ENCODE results near the gene CCDC171. TPM values are rescaled to one million over a fixed set of nuclear protein-coding genes. Genes with fewer than 3 reads are reported as not detected.

The CCDC171 gene
- total RNA-seq, 1 experiment from 2014 or later: 2.6 TPM

GRCh38 chr9:16000811-16001210, 448.0 kb downstream of the CCDC171 start:
- ChIA-PET CTCF (no interaction called here), POLR2A (no interaction called here), RAD21 (ENCODE audit: low non-redundant PET in 1 of 2, low total read pairs in 2 of 2, uncharacterized antibody in 2 of 2, unreplicated experiment in 2 of 2) (no interaction called here)
- Histone ChIP-seq H3K9me3 (ENCODE audit: control insufficient read depth in 1 of 2, insufficient read depth in 1 of 2, low read depth in 1 of 2, low read length in 2 of 2) (no peaks in the 10 kb centered on the region), H3K9me2 (ENCODE audit: insufficient read depth) (no peaks in the 10 kb centered on the region), H3K79me2 (ENCODE audit: insufficient read depth, low read length) (no peaks in the 10 kb centered on the region), H4K20me1 (ENCODE audit: insufficient read depth) (no peaks in the 10 kb centered on the region), H3K4me1 (ENCODE audit: control insufficient read depth in 1 of 2, insufficient read depth in 2 of 2, low read length in 2 of 2) (peaks cover 0 to 25% of the 10 kb centered on the region in 2 experiments; a peak in 2 of 4 replicates), H3K27ac (ENCODE audit: low read depth, low read length) (no peak overlapping the region), H3K4me3 (replicated peaks in 1 of 2; ENCODE audit: low read depth in 1 of 2, low read length in 2 of 2) (no peak overlapping the region), H3K4me2 (ENCODE audit: low read length) (no peak overlapping the region), H3K27me3 (ENCODE audit: insufficient read depth, low read length) (no peaks in the 10 kb centered on the region), H3K36me3 (ENCODE audit: control insufficient read depth in 1 of 2, insufficient read depth in 2 of 2, low read length in 2 of 2) (no peaks in the 10 kb centered on the region), H2AFZ (ENCODE audit: low read depth, low read length, poor library complexity, severe bottlenecking) (no peak overlapping the region), H3K9ac (ENCODE audit: low read length) (no peak overlapping the region)
- DNase-seq (ENCODE audit: low read depth, low spot score): no peak
- intact Hi-C loops (cut with micrococcal nuclease): no loop called here
- ATAC-seq: no peak
- no TSS peak for BruUV-seq (replicated peaks)
- TF ChIP-seq RAD21 (IDR thresholded peaks at IDR 0.05; ENCODE audit: low read depth) (no peak), EZH2phosphoT487 (IDR thresholded peaks at IDR 0.05; ENCODE audit: borderline replicate concordance) (no peak), SP1 (IDR thresholded peaks at IDR 0.05; ENCODE audit: low read depth) (no peak), EGR1 (IDR thresholded peaks at IDR 0.05; ENCODE audit: low read depth) (no peak), SRF (IDR thresholded peaks at IDR 0.05; ENCODE audit: low read depth) (no peak), ZBTB33 (IDR thresholded peaks at IDR 0.05; ENCODE audit: extremely low read depth, insufficient replicate concordance, low read length) (no peak)
- TF ChIP-seq, protein P1, sequence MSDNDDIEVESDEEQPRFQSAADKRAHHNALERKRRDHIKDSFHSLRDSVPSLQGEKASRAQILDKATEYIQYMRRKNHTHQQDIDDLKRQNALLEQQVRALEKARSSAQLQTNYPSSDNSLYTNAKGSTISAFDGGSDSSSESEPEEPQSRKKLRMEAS (IDR thresholded peaks at IDR 0.05): no peak
- TF ChIP-seq, protein P2, sequence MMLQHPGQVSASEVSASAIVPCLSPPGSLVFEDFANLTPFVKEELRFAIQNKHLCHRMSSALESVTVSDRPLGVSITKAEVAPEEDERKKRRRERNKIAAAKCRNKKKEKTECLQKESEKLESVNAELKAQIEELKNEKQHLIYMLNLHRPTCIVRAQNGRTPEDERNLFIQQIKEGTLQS (IDR thresholded peaks at IDR 0.05): no peak

DNA sequence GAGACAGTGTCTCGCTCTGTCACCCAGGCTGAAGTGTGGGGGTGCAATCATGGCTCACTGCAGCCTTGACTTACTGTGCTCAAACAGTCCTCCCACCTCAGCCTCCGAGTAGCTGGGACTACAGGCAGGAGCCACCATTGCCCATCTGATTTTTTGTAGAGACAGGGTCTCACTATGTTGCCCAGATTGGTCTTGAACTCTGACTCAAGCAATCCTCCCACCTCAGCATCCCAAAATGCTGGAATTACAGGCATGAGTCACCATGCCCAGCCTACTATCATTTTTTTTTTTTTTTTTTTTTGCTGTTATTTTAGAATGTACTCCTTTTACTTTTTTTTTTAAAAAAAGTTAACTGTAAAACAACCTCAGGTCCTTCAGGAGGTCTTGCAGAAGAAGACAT, 449.0 kb downstream of the CCDC171 start:
- H3K9me2 ChIP-seq (ENCODE audit: insufficient read depth): no peaks in the 10 kb centered on the region
- no peaks in the 10 kb centered on the region for H3K9me3 ChIP-seq (ENCODE audit: control insufficient read depth in 1 of 2, insufficient read depth in 1 of 2, low read depth in 1 of 2, low read length in 2 of 2)
- BruUV-seq (replicated peaks): no TSS peak
- no peaks in the 10 kb centered on the region for H4K20me1 ChIP-seq (ENCODE audit: insufficient read depth)
- no peak overlapping the region for H3K27ac ChIP-seq (ENCODE audit: low read depth, low read length)
- no peak overlapping the region for H3K9ac ChIP-seq (ENCODE audit: low read length)
- H2AFZ ChIP-seq (ENCODE audit: low read depth, low read length, poor library complexity, severe bottlenecking): no peak overlapping the region
- POLR2A ChIA-PET: no interaction called here
- peaks cover 0 to 25% of the 10 kb centered on the region in 2 experiments; a peak in 2 of 4 replicates for H3K4me1 ChIP-seq (ENCODE audit: control insufficient read depth in 1 of 2, insufficient read depth in 2 of 2, low read length in 2 of 2)
- H3K4me3 ChIP-seq (replicated peaks in 1 of 2; ENCODE audit: low read depth in 1 of 2, low read length in 2 of 2): no peak overlapping the region
- DNase-seq (ENCODE audit: low read depth, low spot score): no peak
- H3K4me2 ChIP-seq (ENCODE audit: low read length): no peak overlapping the region
- CTCF ChIA-PET: no interaction called here
- no peak for ATAC-seq
- TF ChIP-seq EZH2 (IDR thresholded peaks at IDR 0.05) (no peak), SP1 (IDR thresholded peaks at IDR 0.05; ENCODE audit: low read depth) (no peak), SRF (IDR thresholded peaks at IDR 0.05; ENCODE audit: low read depth) (no peak), JUND (IDR thresholded peaks at IDR 0.05) (no peak)
- TF ChIP-seq, protein P3, sequence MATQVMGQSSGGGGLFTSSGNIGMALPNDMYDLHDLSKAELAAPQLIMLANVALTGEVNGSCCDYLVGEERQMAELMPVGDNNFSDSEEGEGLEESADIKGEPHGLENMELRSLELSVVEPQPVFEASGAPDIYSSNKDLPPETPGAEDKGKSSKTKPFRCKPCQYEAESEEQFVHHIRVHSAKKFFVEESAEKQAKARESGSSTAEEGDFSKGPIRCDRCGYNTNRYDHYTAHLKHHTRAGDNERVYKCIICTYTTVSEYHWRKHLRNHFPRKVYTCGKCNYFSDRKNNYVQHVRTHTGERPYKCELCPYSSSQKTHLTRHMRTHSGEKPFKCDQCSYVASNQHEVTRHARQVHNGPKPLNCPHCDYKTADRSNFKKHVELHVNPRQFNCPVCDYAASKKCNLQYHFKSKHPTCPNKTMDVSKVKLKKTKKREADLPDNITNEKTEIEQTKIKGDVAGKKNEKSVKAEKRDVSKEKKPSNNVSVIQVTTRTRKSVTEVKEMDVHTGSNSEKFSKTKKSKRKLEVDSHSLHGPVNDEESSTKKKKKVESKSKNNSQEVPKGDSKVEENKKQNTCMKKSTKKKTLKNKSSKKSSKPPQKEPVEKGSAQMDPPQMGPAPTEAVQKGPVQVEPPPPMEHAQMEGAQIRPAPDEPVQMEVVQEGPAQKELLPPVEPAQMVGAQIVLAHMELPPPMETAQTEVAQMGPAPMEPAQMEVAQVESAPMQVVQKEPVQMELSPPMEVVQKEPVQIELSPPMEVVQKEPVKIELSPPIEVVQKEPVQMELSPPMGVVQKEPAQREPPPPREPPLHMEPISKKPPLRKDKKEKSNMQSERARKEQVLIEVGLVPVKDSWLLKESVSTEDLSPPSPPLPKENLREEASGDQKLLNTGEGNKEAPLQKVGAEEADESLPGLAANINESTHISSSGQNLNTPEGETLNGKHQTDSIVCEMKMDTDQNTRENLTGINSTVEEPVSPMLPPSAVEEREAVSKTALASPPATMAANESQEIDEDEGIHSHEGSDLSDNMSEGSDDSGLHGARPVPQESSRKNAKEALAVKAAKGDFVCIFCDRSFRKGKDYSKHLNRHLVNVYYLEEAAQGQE (IDR thresholded peaks at IDR 0.05; ENCODE audit: low read depth): no peak
- TF ChIP-seq, protein P1 (IDR thresholded peaks at IDR 0.05): no peak
- no peaks in the 10 kb centered on the region for H3K36me3 ChIP-seq (ENCODE audit: control insufficient read depth in 1 of 2, insufficient read depth in 2 of 2, low read length in 2 of 2)
- H3K79me2 ChIP-seq (ENCODE audit: insufficient read depth, low read length): no peaks in the 10 kb centered on the region
- intact Hi-C loops (cut with micrococcal nuclease): no loop called here
- RAD21 ChIA-PET (ENCODE audit: low non-redundant PET in 1 of 2, low total read pairs in 2 of 2, uncharacterized antibody in 2 of 2, unreplicated experiment in 2 of 2): no interaction called here
- no peaks in the 10 kb centered on the region for H3K27me3 ChIP-seq (ENCODE audit: insufficient read depth, low read length)
